Panc1 (cell line): ENCODE measurements around the gene ATP6V0E2.
"Not testable (repeated sequence)": the region's sequence is repeated elsewhere in the genome, so short reads cannot be mapped to it uniquely, and the experiment has no call there.

Source experiments
- CTCF ChIP-seq: fragments of 450-650 bp; IDR thresholded peaks from 2 replicates; pipeline ENCODE4 v1.5.1; 2017; ENCODE audit warnings: mild to moderate bottlenecking
- POLR2AphosphoS5 ChIP-seq: IDR thresholded peaks from 2 replicates; pipeline ENCODE4 v1.6.1; 2012; ENCODE audit warnings: mild to moderate bottlenecking, low read depth, low read length, moderate library complexity

DNA sequence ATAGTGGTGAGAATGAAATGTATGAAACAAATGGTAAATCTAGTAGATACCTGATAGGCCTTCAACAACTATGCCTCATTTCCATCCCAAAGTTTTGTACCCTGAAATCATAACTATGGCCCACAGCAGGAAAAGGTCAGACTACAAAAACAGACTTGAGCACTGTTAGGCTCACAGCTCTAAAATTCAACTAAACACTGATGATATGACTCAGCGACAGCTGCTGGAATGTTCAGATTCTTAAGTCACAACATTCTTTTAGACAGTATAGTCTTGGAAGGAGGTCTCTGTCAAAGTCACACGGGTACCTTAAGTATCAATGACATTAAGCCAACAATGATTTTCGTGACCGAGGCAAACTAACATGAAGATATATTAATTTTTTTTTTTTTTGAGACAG, 38.4 kb downstream of the ATP6V0E2 start:
- not testable (repeated sequence) for TF ChIP-seq CTCF, POLR2AphosphoS5
